GM12801 (cell line): ENCODE results near the gene RANBP3.

ENCODE experiments used
- TF ChIP-seq, protein P1 (sequence below): IDR thresholded peaks from one replicate; pipeline ENCODE4 v1.5.1; 2011; ENCODE audit warnings: control low read depth; ENCODE audit not compliant: insufficient read length; ENCODE audit errors: extremely low read depth

The RANBP3 gene

DNA sequence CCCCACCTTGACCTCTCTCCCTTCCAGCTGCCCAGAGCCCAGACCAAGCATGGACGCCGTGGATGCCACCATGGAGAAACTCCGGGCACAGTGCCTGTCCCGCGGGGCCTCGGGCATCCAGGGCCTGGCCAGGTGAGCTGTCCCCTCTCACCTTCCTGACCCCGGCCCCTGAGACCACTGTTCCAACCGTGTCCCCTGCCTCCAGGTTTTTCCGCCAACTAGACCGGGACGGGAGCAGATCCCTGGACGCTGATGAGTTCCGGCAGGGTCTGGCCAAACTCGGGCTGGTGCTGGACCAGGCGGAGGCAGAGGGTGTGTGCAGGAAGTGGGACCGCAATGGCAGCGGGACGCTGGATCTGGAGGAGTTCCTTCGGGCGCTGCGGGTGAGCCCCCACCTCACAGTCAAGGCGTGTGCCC, 63.6 kb downstream of the RANBP3 start:
- TF ChIP-seq, protein P1, sequence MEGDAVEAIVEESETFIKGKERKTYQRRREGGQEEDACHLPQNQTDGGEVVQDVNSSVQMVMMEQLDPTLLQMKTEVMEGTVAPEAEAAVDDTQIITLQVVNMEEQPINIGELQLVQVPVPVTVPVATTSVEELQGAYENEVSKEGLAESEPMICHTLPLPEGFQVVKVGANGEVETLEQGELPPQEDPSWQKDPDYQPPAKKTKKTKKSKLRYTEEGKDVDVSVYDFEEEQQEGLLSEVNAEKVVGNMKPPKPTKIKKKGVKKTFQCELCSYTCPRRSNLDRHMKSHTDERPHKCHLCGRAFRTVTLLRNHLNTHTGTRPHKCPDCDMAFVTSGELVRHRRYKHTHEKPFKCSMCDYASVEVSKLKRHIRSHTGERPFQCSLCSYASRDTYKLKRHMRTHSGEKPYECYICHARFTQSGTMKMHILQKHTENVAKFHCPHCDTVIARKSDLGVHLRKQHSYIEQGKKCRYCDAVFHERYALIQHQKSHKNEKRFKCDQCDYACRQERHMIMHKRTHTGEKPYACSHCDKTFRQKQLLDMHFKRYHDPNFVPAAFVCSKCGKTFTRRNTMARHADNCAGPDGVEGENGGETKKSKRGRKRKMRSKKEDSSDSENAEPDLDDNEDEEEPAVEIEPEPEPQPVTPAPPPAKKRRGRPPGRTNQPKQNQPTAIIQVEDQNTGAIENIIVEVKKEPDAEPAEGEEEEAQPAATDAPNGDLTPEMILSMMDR, result no peak

DNA sequence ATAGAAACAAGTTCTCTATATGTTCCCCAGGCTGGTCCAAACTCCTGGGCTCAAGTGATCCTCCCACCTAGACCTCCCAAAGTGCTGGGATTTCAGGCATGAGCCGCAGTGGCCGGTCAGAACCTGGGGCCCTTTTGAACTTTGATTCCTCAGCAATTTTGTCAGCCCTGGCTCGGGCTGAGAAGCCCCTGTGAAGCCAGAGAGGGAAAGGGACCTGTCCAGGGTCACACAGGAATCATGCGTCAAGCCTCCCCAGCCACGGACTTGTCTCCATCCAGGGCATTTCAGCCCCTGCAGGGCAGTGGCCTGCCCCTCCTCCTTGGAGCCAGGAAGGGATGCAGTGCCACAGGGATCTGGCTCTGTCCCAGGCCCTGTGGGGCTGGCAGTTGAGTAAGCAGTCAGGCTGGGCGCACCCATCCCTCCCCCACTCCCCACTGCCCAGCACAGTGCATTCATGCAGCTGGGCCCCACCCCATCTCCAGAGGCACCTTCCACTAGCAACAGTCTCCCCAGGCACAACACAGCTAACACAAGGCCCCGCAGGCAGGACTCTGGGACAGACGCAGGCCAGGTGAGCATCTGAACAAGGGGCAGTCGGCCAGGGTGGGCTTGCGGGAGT, 64.1 kb downstream of the RANBP3 start, which contains the start of gene CAPS:
TSS of gene CAPS (plus strand) at position 516 of the 619 bp plus-strand sequence. CDS start 153 bp downstream, outside the sequence.
- TF ChIP-seq, protein P1, result no peak

DNA sequence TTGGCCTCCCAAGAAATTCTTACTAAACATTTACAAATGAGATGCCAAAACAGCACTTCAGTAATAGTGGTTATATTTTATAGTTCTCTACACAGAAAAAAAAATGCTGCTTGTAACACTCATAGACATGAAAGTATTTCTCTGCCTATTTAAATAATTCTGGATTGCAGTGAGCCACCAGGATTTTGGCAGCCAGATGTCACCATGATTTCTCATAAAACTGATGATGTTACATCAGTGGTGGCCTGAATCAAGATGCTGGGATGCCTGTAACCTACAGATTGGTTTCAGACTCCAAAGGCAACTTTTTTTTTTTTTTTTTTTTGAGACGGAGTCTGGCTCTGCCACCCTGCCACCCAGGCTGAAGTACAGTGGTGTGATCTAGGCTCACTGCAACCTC, 66.6 kb downstream of the RANBP3 start:
- TF ChIP-seq, protein P1, result no peak

DNA sequence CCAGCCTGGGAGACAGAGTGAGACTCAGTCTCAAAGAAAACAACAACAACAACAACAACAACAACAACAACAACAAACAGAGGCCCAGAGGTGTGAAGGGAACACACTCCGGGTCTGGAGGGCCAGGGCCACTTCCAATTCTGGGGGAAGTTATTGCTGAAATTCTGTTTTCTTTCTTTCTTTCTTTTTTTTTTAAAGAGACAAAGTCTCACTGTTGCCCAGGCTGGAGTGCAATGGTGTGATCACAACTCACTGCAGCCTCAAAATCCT, 67.4 kb downstream of the RANBP3 start:
- TF ChIP-seq, protein P1, result no peak

DNA sequence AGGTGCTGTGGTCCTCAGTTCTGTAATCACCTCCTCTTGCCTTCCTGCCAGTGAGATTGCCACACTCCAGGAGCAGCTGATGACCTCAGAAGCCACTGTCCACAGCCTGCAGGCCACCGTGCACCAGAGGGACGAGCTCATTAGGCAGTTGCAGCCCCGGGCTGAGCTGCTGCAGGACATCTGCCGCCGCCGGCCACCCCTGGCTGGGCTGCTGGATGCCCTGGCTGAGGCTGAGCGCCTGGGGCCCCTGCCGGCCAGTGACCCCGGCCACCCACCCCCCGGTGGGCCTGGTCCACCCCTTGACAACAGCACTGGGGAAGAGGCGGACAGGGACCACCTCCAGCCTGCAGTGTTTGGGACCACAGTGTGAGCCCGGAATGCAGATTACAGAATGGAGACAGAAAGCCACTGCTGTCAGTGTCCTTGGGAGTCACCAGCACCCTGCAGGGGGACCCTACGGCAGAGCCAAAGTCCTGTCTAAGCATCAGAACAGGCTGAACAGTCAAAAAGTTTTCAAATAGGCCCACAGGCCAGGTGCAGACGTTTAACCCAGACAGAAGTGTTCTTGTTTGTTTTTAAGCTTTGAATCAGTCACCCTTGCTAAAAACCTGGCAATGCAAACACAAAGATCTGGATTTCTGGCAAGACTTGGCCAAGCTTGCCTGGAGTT, 69.0 kb downstream of the RANBP3 start:
- TF ChIP-seq, protein P1, result no peak

DNA sequence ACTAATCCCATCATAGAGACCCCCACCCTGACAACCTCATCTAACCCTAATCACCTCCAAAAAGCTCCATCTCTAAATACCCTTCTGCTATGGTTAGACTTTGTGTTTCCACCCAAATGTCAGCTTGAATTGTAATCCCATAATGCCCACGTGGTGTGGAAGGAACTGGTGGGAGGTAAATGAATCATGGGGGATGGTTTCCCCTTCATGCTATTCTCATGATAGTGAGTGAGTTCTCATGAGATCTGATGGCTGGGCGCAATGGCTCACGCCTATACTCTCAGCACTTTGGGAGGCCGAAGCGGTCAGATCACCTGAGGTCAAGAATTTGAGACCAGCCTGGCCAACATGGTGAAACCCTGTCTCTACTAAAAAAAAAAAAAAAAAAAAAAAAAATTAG, 70.7 kb downstream of the RANBP3 start:
- TF ChIP-seq, protein P1, result no peak

DNA sequence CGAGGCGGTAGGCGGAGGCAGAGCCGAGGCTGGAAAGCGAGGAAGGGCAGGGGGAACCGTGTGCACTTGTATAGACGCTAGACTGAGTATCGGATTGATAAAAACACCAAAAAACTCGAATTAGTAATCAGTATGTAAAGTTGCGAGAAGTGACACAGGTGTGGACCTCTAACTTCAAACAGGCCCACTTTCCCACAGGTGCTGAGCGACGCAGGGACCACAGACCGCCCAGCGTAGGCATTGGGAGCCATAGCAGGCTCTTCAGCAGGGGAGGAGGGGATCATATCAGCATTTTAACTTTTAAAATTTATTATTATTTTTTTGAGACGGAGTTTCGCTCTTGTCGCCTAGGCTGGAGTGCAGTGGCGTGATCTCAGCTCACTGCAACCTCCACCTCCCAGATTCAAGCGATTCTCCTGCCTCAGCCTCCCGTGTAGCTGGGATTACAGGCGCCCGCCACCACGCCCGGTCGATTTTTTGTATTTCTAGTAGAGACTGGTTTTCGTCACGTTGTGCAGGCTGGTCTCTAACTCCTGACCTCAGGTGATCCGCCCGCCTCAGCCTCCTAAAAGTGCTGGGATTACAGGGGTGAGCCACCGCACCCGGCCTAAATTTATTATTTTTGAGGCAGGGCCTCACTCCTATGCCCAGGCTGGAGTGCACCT, 72.7 kb downstream of the RANBP3 start:
- TF ChIP-seq, protein P1, result no peak
